Measurements from ENCODE around the gene CDK17. TPM values are rescaled to one million over a fixed set of nuclear protein-coding genes. Genes with fewer than 3 reads are reported as not detected.

Gene CDK17
- total and polyA plus RNA-seq, 9 of the 15 experiments (the other 6 are each of a cell fraction or from before 2014, with no cell fraction given) = 4.8 to 39.3 (median 21.6) TPM

DNA sequence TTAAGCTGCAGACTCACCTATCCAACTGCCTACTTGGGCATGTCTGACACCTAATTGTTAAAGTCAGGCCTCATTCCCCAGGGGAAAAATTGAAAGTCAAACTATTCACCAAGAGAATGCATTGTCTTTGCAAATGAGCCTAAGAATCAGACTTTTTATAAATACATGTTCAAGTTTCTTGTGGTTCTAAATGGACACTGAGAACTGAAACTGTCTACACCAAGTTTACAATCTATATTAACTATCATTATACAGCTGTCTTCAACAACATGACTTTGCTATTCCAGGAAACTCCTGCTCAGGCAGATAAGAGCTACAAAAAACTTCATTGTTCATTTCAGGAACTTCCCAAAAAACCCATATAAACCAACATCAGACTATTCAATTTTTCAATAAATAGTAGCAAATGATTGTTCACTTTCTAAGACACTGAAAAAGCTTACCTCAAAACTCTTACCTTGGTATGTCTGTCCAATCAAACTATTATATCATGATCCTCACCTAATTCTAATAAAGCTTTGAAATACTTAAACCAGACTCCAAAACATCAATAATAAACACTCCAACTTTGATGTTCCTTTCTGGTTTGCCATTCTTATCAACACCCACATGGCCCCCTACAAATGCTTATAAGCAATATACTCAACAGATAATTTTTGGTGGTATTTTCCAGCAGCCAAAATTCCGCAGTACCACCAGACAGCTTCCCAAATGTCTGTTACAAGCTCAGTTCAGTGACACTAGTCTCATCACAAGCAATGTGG, 24.2 kb downstream of the CDK17 start (continued):
- TF ChIP-seq TFAP4 (CRISPR knock-in tag; IDR thresholded peaks at IDR 0.05; ENCODE audit: borderline replicate concordance) (peak; percentile 14; the same call in 1 of the 2 replicates), MEF2A (IDR thresholded peaks at IDR 0.05; ENCODE audit: control insufficient read depth, low read depth, low read length) (no peak), RCOR1 (IDR thresholded peaks at IDR 0.05; ENCODE audit: borderline replicate concordance in 1 of 2, low read depth in 2 of 2, low read length in 2 of 2) (peak in 1 of 2 experiments; percentile 59; a peak in 1 of 4 replicates), ZNF277 (CRISPR knock-in tag; IDR thresholded peaks at IDR 0.05; ENCODE audit: borderline replicate concordance) (no peak), KDM1A (IDR thresholded peaks at IDR 0.05) (peak in 1 of 2 experiments; percentile 22; a peak in 1 of 4 replicates), MAFK (IDR thresholded peaks at IDR 0.05; ENCODE audit: low read length) (peak; percentile 81), GATAD2B (IDR thresholded peaks at IDR 0.05; ENCODE audit: borderline replicate concordance) (peak; percentile 89), RAD51 (IDR thresholded peaks at IDR 0.05; ENCODE audit: borderline replicate concordance, low read depth) (no peak), BRD9 (IDR thresholded peaks at IDR 0.05; ENCODE audit: low read depth, partially characterized antibody) (peak; percentile 9), CC2D1A (IDR thresholded peaks at IDR 0.05) (0 out of 2 replicates have a peak, but pooled peaks have one; percentile 40), PHTF2 (CRISPR knock-in tag; IDR thresholded peaks at IDR 0.05) (no peak)
- TF ChIP-seq, protein P1, sequence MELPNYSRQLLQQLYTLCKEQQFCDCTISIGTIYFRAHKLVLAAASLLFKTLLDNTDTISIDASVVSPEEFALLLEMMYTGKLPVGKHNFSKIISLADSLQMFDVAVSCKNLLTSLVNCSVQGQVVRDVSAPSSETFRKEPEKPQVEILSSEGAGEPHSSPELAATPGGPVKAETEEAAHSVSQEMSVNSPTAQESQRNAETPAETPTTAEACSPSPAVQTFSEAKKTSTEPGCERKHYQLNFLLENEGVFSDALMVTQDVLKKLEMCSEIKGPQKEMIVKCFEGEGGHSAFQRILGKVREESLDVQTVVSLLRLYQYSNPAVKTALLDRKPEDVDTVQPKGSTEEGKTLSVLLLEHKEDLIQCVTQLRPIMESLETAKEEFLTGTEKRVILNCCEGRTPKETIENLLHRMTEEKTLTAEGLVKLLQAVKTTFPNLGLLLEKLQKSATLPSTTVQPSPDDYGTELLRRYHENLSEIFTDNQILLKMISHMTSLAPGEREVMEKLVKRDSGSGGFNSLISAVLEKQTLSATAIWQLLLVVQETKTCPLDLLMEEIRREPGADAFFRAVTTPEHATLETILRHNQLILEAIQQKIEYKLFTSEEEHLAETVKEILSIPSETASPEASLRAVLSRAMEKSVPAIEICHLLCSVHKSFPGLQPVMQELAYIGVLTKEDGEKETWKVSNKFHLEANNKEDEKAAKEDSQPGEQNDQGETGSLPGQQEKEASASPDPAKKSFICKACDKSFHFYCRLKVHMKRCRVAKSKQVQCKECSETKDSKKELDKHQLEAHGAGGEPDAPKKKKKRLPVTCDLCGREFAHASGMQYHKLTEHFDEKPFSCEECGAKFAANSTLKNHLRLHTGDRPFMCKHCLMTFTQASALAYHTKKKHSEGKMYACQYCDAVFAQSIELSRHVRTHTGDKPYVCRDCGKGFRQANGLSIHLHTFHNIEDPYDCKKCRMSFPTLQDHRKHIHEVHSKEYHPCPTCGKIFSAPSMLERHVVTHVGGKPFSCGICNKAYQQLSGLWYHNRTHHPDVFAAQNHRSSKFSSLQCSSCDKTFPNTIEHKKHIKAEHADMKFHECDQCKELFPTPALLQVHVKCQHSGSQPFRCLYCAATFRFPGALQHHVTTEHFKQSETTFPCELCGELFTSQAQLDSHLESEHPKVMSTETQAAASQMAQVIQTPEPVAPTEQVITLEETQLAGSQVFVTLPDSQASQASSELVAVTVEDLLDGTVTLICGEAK (IDR thresholded peaks at IDR 0.05) = peak; percentile 79
- TF ChIP-seq, protein P1 (CRISPR knock-in tag; IDR thresholded peaks at IDR 0.05) = no peak
- TF ChIP-seq, protein P2, sequence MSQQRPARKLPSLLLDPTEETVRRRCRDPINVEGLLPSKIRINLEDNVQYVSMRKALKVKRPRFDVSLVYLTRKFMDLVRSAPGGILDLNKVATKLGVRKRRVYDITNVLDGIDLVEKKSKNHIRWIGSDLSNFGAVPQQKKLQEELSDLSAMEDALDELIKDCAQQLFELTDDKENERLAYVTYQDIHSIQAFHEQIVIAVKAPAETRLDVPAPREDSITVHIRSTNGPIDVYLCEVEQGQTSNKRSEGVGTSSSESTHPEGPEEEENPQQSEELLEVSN (IDR thresholded peaks at IDR 0.05; ENCODE audit: borderline replicate concordance in 1 of 2, extremely low read depth in 1 of 2, insufficient read depth in 1 of 2, insufficient read length in 1 of 2, low read depth in 1 of 2, low read length in 1 of 2, poor library complexity in 1 of 2, severe bottlenecking in 1 of 2) = no peak

All from K562 (cell line).